ENCODE measurements around the gene DPYSL5.

- TF ChIP-seq CTCF (IDR thresholded peaks at IDR 0.05) = no peak
- no peak for TF ChIP-seq POLR2A (IDR thresholded peaks at IDR 0.05)
These were observed 4.9 kb upstream of the DPYSL5 start for GRCh38 chr2:26843041-26843440.
